Measurements from ENCODE around the gene PRPF6. TPM values are rescaled to one million over a fixed set of nuclear protein-coding genes. Genes with fewer than 3 reads are reported as not detected.

The PRPF6 gene
- total RNA-seq, 1 donor from 2014 or later: 74.7 TPM

GRCh38 chr20:64049060-64049877, 68.3 kb downstream of the PRPF6 start, which contains the start of gene SOX18:
Gene SOX18, minus strand, starts transcription at chr20:64049639. Its CDS starts 123 bp downstream, at chr20:64049516.
- DNase-seq (ENCODE audit: low spot score): no peak

GRCh38 chr20:64049878-64050260, 68.9 kb downstream of the PRPF6 start:
- no peak for DNase-seq (ENCODE audit: low spot score)

GRCh38 chr20:64050261-64051032, 69.5 kb downstream of the PRPF6 start:
- DNase-seq (ENCODE audit: low spot score): no peak

GRCh38 chr20:64051033-64051452, 70.1 kb downstream of the PRPF6 start:
- no peak for DNase-seq (ENCODE audit: low spot score)

- no peak for DNase-seq (ENCODE audit: low spot score)
Measured at GRCh38 chr20:64051561-64052325, 70.8 kb downstream of the PRPF6 start.

GRCh38 chr20:64052326-64052722, 71.4 kb downstream of the PRPF6 start:
- no peak for DNase-seq (ENCODE audit: low spot score)

- DNase-seq (ENCODE audit: low spot score): no peak
Measured at GRCh38 chr20:64052987-64053840, 72.3 kb downstream of the PRPF6 start.

GRCh38 chr20:64053841-64054661, 73.1 kb downstream of the PRPF6 start:
- no peak for DNase-seq (ENCODE audit: low spot score)

- no peak for DNase-seq (ENCODE audit: low spot score)
Measured at GRCh38 chr20:64055396-64055892, 74.5 kb downstream of the PRPF6 start.

GRCh38 chr20:64055893-64056638, 75.1 kb downstream of the PRPF6 start:
- DNase-seq (ENCODE audit: low spot score): no peak

- DNase-seq (ENCODE audit: low spot score): no peak
Measured at GRCh38 chr20:64056639-64056888, 75.6 kb downstream of the PRPF6 start.

- DNase-seq (ENCODE audit: low spot score): no peak
Measured at GRCh38 chr20:64056889-64057627, 76.1 kb downstream of the PRPF6 start.

- peak; percentile 67 for DNase-seq (ENCODE audit: low spot score)
Measured at GRCh38 chr20:64057628-64058498, 76.9 kb downstream of the PRPF6 start.

- no peak for DNase-seq (ENCODE audit: low spot score)
Measured at GRCh38 chr20:64058536-64058935, 77.6 kb downstream of the PRPF6 start.

- no peak for DNase-seq (ENCODE audit: low spot score)
Measured at GRCh38 chr20:64062276-64062595, 81.3 kb downstream of the PRPF6 start.

GRCh38 chr20:64062596-64063388, 81.9 kb downstream of the PRPF6 start, which contains the start of gene TCEA2:
Gene TCEA2, plus strand, starts transcription at chr20:64063198. Its CDS starts 115 bp downstream, at chr20:64063313.
- DNase-seq (ENCODE audit: low spot score): peak; percentile 97

Measured in mucosa of gallbladder (tissue), 1 donor.